GM12878 (cell line): ENCODE measurements around the gene TTC17. TPM values are rescaled to one million over a fixed set of nuclear protein-coding genes. Genes with fewer than 3 reads are reported as not detected.

Experiments
- ATAC-seq: fragments of 200-7000 bp; cut with Tn5 transposase; 3 replicates; pipeline ENCODE4 v1.9.1; 2020; ENCODE audit warnings: mild to moderate bottlenecking, moderate library complexity
- BruUV-seq: library from RNA; stranded (reverse); fragments of 400-500 nt; replicated peaks from 2 replicates; lab custom pipeline; 2021; lab: Mats Ljungman, UMichigan
- CTCF ChIA-PET: fragments of 300-600 bp; sonication (Branson Sonifier 250); formaldehyde crosslinking; extraction: SDS; loops from one replicate; lab custom pipeline; 2021; ENCODE audit warnings: inconsistent platforms; lab: Yijun Ruan, JAX
- POLR2A ChIA-PET: fragments of 350-600 bp; formaldehyde crosslinking; extraction: SDS; loops from one replicate; lab custom pipeline; 2021; ENCODE audit warnings: inconsistent platforms; lab: Charles Lee
- RAD21 ChIA-PET: fragments of 300-600 bp; sonication (Branson Sonifier 250); formaldehyde crosslinking; loops from one replicate; lab custom pipeline; 2023; ENCODE audit warnings: antibody characterized with exemption; ENCODE audit not compliant: unreplicated experiment; lab: Charles Lee
- SMC1A ChIA-PET: fragments of 300-600 bp; sonication (Branson Sonifier 250); formaldehyde crosslinking; loops from one replicate; lab custom pipeline; 2023; ENCODE audit not compliant: unreplicated experiment, uncharacterized antibody; lab: Charles Lee
- DNase-seq: peaks from one replicate; pipeline ENCODE4 v3.0.0-alpha.2; 2011; ENCODE audit warnings: low read depth, low spot score
- FAIRE-seq: peaks from 3 replicates; lab custom pipeline; 2011; peaks lifted over from hg19 to GRCh38; lab: Jason Lieb, UNC
- H2AFZ ChIP-seq: 2 replicates; pipeline ENCODE4 v1.6.0; 2011; ENCODE audit warnings: low read depth, low read length, control low read depth; ENCODE audit not compliant: control insufficient read depth
- H3K27ac ChIP-seq: 2 replicates; pipeline ENCODE4 v1.5.1; 2011; ENCODE audit warnings: control low read depth; ENCODE audit not compliant: control insufficient read depth, insufficient read depth
- H3K27me3 ChIP-seq, 2 experiments: replicated peaks in 1 of 2; 2 replicates each; pipeline versions ENCODE4 v1.6.0 to v1.6.1; 2011; ENCODE audit warnings: low read length in 1 of 2; ENCODE audit not compliant: control insufficient read depth in 2 of 2, insufficient read depth in 2 of 2
- H3K36me3 ChIP-seq, 2 experiments: 2 replicates each; pipeline ENCODE4 v1.5.1; 2011; ENCODE audit warnings: low read length in 1 of 2; ENCODE audit not compliant: control insufficient read depth in 2 of 2, insufficient read depth in 2 of 2
- H3K4me1 ChIP-seq: 2 replicates; pipeline ENCODE4 v1.6.1; 2011; ENCODE audit warnings: mild to moderate bottlenecking, low read length, moderate library complexity, mixed read lengths; ENCODE audit not compliant: control insufficient read depth, insufficient read depth
- H3K4me2 ChIP-seq: 2 replicates; pipeline ENCODE4 v1.6.0; 2011; ENCODE audit warnings: control low read depth; ENCODE audit not compliant: control insufficient read depth, insufficient read depth
- H3K4me3 ChIP-seq: fragments of 200-600 bp; sonication (generic); 2 replicates; pipeline ENCODE4 v1.5.1; 2016
- H3K79me2 ChIP-seq: 2 replicates; pipeline ENCODE4 v1.6.0; 2011; ENCODE audit warnings: low read length; ENCODE audit not compliant: control insufficient read depth, insufficient read depth
- H3K9ac ChIP-seq: 2 replicates; pipeline ENCODE4 v1.8.0; 2011; ENCODE audit warnings: low read length, control low read depth, mixed read lengths; ENCODE audit not compliant: control insufficient read depth, insufficient read depth
- H3K9me3 ChIP-seq: replicated peaks from 3 replicates; pipeline ENCODE4 v1.5.1; 2011; ENCODE audit warnings: mild to moderate bottlenecking, low read length; ENCODE audit not compliant: control insufficient read depth, insufficient read depth
- H4K20me1 ChIP-seq: 2 replicates; pipeline ENCODE4 v1.6.0; 2011; ENCODE audit not compliant: control insufficient read depth, insufficient read depth
- IRF4 ChIP-seq: IDR thresholded peaks from 2 replicates; pipeline ENCODE4 v1.6.1; 2011; ENCODE audit warnings: low read depth, low read length
- WGBS: methylation state at CpG from one replicate; pipeline ENCODE4 v1.1.6; 2016; ENCODE audit warnings: low lambda C conversion rate; ENCODE audit not compliant: insufficient replicate concordance, insufficient coverage; ENCODE audit errors: missing lambda C conversion rate; 5-methylcytosine and 5-hydroxymethylcytosine counted together
- in situ Hi-C: fragments of 300-500 bp; cut with MboI; formaldehyde crosslinking; loops from 9 replicates; pipeline ENCODE4 v1.14.3; 2018; ENCODE audit warnings: mixed read lengths
- intact Hi-C: fragments of 100-400 bp; cut with micrococcal nuclease; formaldehyde crosslinking; loops from one replicate; pipeline ENCODE4 v1.14.2; 2022; ENCODE audit not compliant: unreplicated experiment
- polyA plus RNA-seq, 11 experiments: library from polyadenylated mRNA; depleted of rRNA in 4 of 11; unstranded in 6 of 11; stranded (reverse) in 5 of 11; fragments of >200 nt; fragmentation: Nextera tagmentation in 4 of 11; fragmentation: Illumina TruSeq in 1 of 11; extraction: Ambion mirVana in 4 of 11; extraction: Trizol in 1 of 11; gene quantifications; 1 replicate in 1 of 11; 2 replicates in 10 of 11; pipeline versions ENCODE4 v1.2.1 to v1.2.3, GENCODE V29; 2011 to 2016; ENCODE audit warnings: inconsistent platforms in 2 of 11, missing spikeins in 2 of 11, low read depth in 1 of 11
- small RNA-seq: library from RNA; depleted of rRNA; stranded (forward); fragments of <200 nt; gene quantifications from one replicate; pipeline ENCODE3, GENCODE V24; 2014
- total RNA-seq, 4 experiments: library from RNA; depleted of rRNA in 3 of 4; stranded (reverse); fragments of >200 nt in 3 of 4; fragmentation: Illumina TruSeq in 1 of 4; extraction: Trizol in 1 of 4; gene quantifications; 2 replicates each; pipeline versions ENCODE4 v1.2.1 to v1.2.3, GENCODE V29; 2013 to 2021

TTC17 gene
- total and polyA plus RNA-seq, 10 of the 15 experiments (the other 5 are each of a cell fraction or from before 2014, with no cell fraction given), result 15.9 to 116 (median 41.5) TPM

- no peaks in the 10 kb centered on the region for H3K79me2 ChIP-seq
- FAIRE-seq (no peak), ATAC-seq (no peak), DNase-seq (no peak)
- no peak overlapping the region for H3K4me3 ChIP-seq
- SMC1A ChIA-PET, result no interaction called here
- no peaks in the 10 kb centered on the region for H4K20me1 ChIP-seq
- RAD21 ChIA-PET, result interaction anchor here (0.6 kb wide), 1 partner anchor 43 kb away, joined by 4 read pairs; no protein-coding TSS in a partner anchor
- no peak for TF ChIP-seq IRF4
- H3K9me3 ChIP-seq, result no peaks in the 10 kb centered on the region; the same call in 2 of the 3 replicates
- H3K4me2 ChIP-seq, result no peak overlapping the region
- H3K4me1 ChIP-seq, result no peaks in the 10 kb centered on the region
- in situ Hi-C loops (no loop called here), intact Hi-C loops (no loop called here)
- CTCF ChIA-PET, result no interaction called here
- H2AFZ ChIP-seq, result no peak overlapping the region
- H3K36me3 ChIP-seq, result no peaks in the 10 kb centered on the region
- H3K27me3 ChIP-seq, result no peaks in the 10 kb centered on the region
- 67% methylated on average over 7 of the region's 7 CpGs for WGBS
- POLR2A ChIA-PET, result no interaction called here
- H3K9ac ChIP-seq, result no peak overlapping the region
- no TSS peak for BruUV-seq
- H3K27ac ChIP-seq, result no peak overlapping the region
These were observed 184.3 kb downstream of the TTC17 start for GRCh38 chr11:43542750-43543712.

Small RNA genes within 50 kb of the gene (small RNA-seq; reads per million reads assigned to genes)
- gene RF00019, result not detected
- gene RN7SKP287, result not detected

Other genes with a start within 250 kb of the TTC17 start
- gene API5, start 46.9 kb upstream of the TTC17 start, total RNA-seq (2014; rRNA removed), result 80.5 and 91.7 TPM in 2 replicates
- 103 and 104 TPM in 2 replicates for gene API5, start 46.9 kb upstream of the TTC17 start, total RNA-seq (2014; rRNA removed; fragmentation: Illumina TruSeq; extraction: Trizol)
- gene API5, start 46.9 kb upstream of the TTC17 start, total RNA-seq (2021), result 121 and 123 TPM in 2 replicates
- gene API5, start 46.9 kb upstream of the TTC17 start, polyA plus RNA-seq (2011; rRNA removed), result 89.5 and 146 TPM in 2 replicates
- 129 and 150 TPM in 2 replicates for gene API5, start 46.9 kb upstream of the TTC17 start, polyA plus RNA-seq (2014; fragmentation: Illumina TruSeq; extraction: Trizol)
- gene API5, start 46.9 kb upstream of the TTC17 start, polyA plus RNA-seq (2014; fragmentation: Nextera tagmentation; extraction: Ambion mirVana), result 10 to 100 TPM; 52.0 to 55.1 TPM
- 97.3 and 109 TPM in 2 replicates for gene API5, start 46.9 kb upstream of the TTC17 start, polyA plus RNA-seq (2014; rRNA removed)
- gene API5, start 46.9 kb upstream of the TTC17 start, polyA plus RNA-seq (2016; fragmentation: Nextera tagmentation; extraction: Ambion mirVana), result 100 to 1,000 TPM; 175 to 193 TPM